Stomach (tissue), 9 donors: Measurements from ENCODE around the gene PTPN7. TPM values are rescaled to one million over a fixed set of nuclear protein-coding genes. Genes with fewer than 3 reads are reported as not detected.
"Not testable (repeated sequence)": the region's sequence is repeated elsewhere in the genome, so short reads cannot be mapped to it uniquely, and the experiment has no call there.

Experiments used
- DNase-seq, 2 donors: peaks; one replicate each; pipeline versions ENCODE4 v3.0.0 to v3.0.0-alpha.2; 2013 to 2019
- H3K27ac ChIP-seq, 5 donors: fragments of 200-600 bp in 4 of 5; sonication (generic) in 4 of 5; one replicate each; pipeline ENCODE4 v1.5.1; 2013 to 2019; ENCODE audit warnings: mild to moderate bottlenecking in 1 of 5, moderate library complexity in 1 of 5
- H3K27me3 ChIP-seq, 3 donors: fragments of 200-600 bp; sonication (generic); one replicate each; pipeline ENCODE4 v1.5.1; 2017 to 2019; ENCODE audit warnings: mixed run types in 1 of 3
- H3K36me3 ChIP-seq, 4 donors: fragments of 200-600 bp; sonication (generic); 1 replicate in 3 of 4; 2 replicates in 1 of 4; pipeline ENCODE4 v1.5.1; 2016 to 2019
- H3K4me1 ChIP-seq, 4 donors: fragments of 200-600 bp; sonication (generic); one replicate each; pipeline ENCODE4 v1.5.1; 2016 to 2019
- H3K4me3 ChIP-seq, 4 donors: fragments of 200-600 bp; sonication (generic) in 3 of 4; one replicate each; pipeline ENCODE4 v1.5.1; 2016 to 2019; ENCODE audit warnings: mild to moderate bottlenecking in 1 of 4
- H3K9me3 ChIP-seq, 4 donors: fragments of 200-600 bp; sonication (generic); one replicate each; pipeline ENCODE4 v1.5.1; 2016 to 2019
- EP300 ChIP-seq: sonication (generic); formaldehyde crosslinking; IDR thresholded peaks from one replicate; pipeline ENCODE4 v1.6.1; 2017; ENCODE audit warnings: antibody characterized with exemption
- POLR2A ChIP-seq, 4 donors: fragments of 450-650 bp; IDR thresholded peaks; one replicate each; pipeline ENCODE4 v1.6.1; 2016; ENCODE audit warnings: antibody characterized with exemption in 4 of 4, control low read depth in 2 of 4, mild to moderate bottlenecking in 1 of 4, moderate library complexity in 1 of 4
- POLR2AphosphoS5 ChIP-seq, 3 donors: sonication (generic); formaldehyde crosslinking; IDR thresholded peaks; one replicate each; pipeline ENCODE4 v1.6.1; 2016; ENCODE audit warnings: antibody characterized with exemption in 3 of 3
- WGBS, 5 donors: extraction: QIAGEN DNeasy Blood & Tissue Kit in 3 of 5; methylation state at CpG; one replicate each; pipeline versions ENCODE4 v1.1.5 to v1.1.7; 2013 to 2018; 5-methylcytosine and 5-hydroxymethylcytosine counted together
- intact Hi-C: fragments of 100-400 bp; cut with DNase I; formaldehyde crosslinking; loops from one replicate; pipeline ENCODE4 v1.15.1; 2023; ENCODE audit warnings: low total_unique reads
- polyA plus RNA-seq, 3 donors: library from polyadenylated mRNA; stranded (reverse); fragments of 200-250 nt; gene quantifications; one replicate each; pipeline ENCODE4 v1.2.3, GENCODE V29; 2013
- total RNA-seq, 5 donors: library from RNA; depleted of rRNA; stranded (reverse); fragments of >200 nt; gene quantifications; one replicate each; pipeline versions ENCODE4 v1.1.0 to v1.2.3, GENCODE V29; 2014 to 2016
- TF ChIP-seq, protein P1 (sequence below), 7 experiments: fragments of 450-650 bp in 4 of 7; fragments of 200-600 bp in 3 of 7; sonication (generic) in 3 of 7; IDR thresholded peaks; one replicate each; pipeline ENCODE4 v1.5.1; 2016 to 2019; ENCODE audit warnings: antibody characterized with exemption in 7 of 7, control low read depth in 2 of 7, mild to moderate bottlenecking in 1 of 7
- donor health status: healthy with polysubstance abuse.
- donor health status: Bipolar disorder and iron deficiency.
- donor health status: healthy.

PTPN7 gene
- total and polyA plus RNA-seq, 8 donors: 1.8 to 16.3 (median 4.0) TPM; not detected in 1

DNA sequence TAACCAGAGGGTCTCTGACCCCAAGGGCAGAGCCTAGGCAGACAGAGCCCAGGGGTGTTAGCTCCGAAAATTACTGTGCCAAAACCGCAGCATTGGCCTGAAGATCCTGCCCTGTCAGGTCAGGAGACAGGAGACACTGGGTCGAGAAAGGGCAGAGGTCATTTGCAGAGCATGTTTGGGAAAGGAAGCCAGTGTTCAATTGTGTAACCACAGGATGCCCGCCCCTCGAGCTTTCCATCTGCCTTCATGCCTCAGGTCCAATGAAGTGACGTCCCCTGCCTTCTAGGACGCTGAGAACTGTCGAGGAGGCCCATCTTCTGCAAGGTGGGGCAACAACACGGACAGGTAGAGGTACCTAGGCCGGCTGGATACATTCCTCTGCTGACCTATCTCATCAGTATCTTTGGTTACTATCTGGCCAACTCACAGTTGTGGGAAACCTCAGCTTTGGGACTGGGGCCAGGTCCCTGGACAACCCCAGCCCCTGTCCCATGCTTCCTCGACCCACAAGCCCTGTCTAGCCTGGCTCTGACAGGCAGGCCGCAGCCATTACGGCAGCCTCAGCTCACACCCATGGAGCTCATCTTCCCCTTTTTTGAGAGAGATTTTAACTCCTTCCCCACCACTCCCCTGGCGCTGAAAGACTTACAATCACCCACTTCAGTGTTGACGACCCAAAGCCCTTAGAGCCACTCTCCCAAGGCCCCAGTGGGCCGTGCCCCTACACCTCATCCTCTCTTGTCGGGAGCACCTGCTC lies 17.2 kb downstream of the PTPN7 start:
- 4 to 11% (median 7%) methylated on average over 17 of the region's 17 CpGs for WGBS, 5 donors
- peak in 1 of 2 donors; percentile 61 for DNase-seq
- intact Hi-C loops: no loop called here

DNA sequence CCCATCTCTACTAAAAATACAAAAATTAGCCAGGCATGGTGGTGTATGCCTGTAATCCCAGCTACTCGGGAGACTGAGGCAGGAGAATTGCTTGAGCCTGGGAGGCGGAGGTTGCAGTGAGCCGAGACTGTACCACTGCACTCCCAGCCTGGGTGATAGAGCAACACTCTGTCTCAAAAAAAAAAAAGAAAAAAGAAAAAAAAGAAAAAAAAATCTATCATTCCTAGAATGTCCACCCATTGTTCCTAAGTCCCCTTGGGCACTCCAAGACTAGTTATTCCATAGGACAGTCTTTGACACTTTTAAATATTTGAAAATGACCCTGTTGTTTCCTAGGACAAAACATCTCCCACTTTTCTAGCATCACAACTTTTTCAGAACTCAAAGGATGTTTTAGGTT lies 18.9 kb downstream of the PTPN7 start:
- H3K36me3 ChIP-seq: peaks cover 10 to 36% (median 24%) of the 10 kb centered on the region in 4 donors
- peaks cover 21 to 43% (median 36%) of the 10 kb centered on the region in 4 donors for H3K4me1 ChIP-seq
- H3K9me3 ChIP-seq, H3K27me3 ChIP-seq, H3K4me3 ChIP-seq, intact Hi-C loops, DNase-seq: not testable (repeated sequence)
- WGBS, 5 donors: 91 to 100% (median 93%) methylated on average over 3 of the region's 3 CpGs
- H3K27ac ChIP-seq: peak overlapping the region in 1 of 5 donors; percentile 10

More for the DNA sequence above, 17.2 kb downstream of the PTPN7 start:
- Histone ChIP-seq H3K4me3 (peak overlapping the region; percentile 81 to 96 (median 94)), H3K36me3 (peaks cover 0 to 19% (median 6%) of the 10 kb centered on the region in 4 donors), H3K27me3 (no peaks in the 10 kb centered on the region), H3K4me1 (peaks cover 21 to 43% (median 36%) of the 10 kb centered on the region in 4 donors), H3K27ac (peak overlapping the region; percentile 91 to 97 (median 93)), H3K9me3 (no peaks in the 10 kb centered on the region)
- no peak for TF ChIP-seq POLR2AphosphoS5 (IDR thresholded peaks at IDR 0.05)

DNA sequence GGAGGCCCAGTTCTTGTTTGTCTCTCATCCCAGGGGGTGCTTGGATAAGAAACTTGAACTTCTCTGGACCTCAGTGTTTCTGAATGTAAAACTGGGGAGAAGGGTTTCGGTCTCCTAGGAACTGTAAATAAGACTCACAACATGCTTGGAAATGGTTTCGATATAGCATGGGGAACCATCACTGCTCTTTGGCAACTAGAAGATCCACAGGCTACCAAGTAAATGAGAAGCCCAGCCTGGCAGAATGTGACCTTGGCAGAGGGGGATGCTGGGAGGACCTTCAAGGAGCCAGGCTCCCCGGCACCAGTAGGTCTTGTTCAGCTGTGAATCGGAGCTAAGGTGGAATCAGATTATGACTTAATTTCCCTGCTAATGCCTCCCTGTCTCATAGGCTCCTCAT lies 19.6 kb downstream of the PTPN7 start:
- intact Hi-C loops: no loop called here
- TF ChIP-seq, protein P1, sequence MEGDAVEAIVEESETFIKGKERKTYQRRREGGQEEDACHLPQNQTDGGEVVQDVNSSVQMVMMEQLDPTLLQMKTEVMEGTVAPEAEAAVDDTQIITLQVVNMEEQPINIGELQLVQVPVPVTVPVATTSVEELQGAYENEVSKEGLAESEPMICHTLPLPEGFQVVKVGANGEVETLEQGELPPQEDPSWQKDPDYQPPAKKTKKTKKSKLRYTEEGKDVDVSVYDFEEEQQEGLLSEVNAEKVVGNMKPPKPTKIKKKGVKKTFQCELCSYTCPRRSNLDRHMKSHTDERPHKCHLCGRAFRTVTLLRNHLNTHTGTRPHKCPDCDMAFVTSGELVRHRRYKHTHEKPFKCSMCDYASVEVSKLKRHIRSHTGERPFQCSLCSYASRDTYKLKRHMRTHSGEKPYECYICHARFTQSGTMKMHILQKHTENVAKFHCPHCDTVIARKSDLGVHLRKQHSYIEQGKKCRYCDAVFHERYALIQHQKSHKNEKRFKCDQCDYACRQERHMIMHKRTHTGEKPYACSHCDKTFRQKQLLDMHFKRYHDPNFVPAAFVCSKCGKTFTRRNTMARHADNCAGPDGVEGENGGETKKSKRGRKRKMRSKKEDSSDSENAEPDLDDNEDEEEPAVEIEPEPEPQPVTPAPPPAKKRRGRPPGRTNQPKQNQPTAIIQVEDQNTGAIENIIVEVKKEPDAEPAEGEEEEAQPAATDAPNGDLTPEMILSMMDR (IDR thresholded peaks at IDR 0.05): no peak
- TF ChIP-seq EP300 (no peak), POLR2AphosphoS5 (IDR thresholded peaks at IDR 0.05) (no peak), POLR2A (IDR thresholded peaks at IDR 0.05) (no peak)
- Histone ChIP-seq H3K4me1 (peaks cover 21 to 44% (median 37%) of the 10 kb centered on the region in 4 donors), H3K27ac (peak overlapping the region in 3 of 5 donors; percentile 1 to 10 (median 7)), H3K9me3 (no peaks in the 10 kb centered on the region), H3K27me3 (no peaks in the 10 kb centered on the region), H3K36me3 (peaks cover 10 to 42% (median 30%) of the 10 kb centered on the region in 4 donors), H3K4me3 (no peak overlapping the region)
- 70 to 93% (median 78%) methylated on average over 4 of the region's 4 CpGs for WGBS, 5 donors
- no peak for DNase-seq

DNA sequence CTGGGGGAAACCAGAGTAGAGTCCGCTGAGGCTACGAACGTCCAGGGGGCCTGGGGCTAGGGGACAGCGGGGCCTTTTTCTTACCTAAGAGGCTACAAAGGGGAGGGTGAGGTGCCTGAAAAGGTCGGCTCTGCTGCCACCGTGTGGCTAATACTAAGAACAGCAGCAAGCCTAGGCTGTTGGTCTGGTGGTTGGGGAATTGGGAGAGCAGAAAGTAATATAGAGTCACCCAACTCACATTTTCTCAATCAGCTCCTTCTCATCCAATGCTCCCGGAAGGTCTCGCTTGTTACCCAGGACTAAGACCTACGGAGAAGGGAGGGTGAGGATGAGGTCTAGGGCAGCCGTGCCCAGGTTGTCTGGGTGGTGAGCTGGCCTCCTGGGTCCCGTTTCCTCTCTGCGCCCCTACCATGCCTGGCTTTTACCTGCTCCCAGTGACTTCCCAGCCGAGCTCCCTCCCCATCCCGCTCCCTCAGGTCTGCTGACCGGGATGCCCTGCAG lies 25.1 kb downstream of the PTPN7 start:
- Histone ChIP-seq H3K9me3 (no peaks in the 10 kb centered on the region), H3K4me1 (peaks cover 19 to 55% (median 37%) of the 10 kb centered on the region in 4 donors), H3K36me3 (peaks cover 29 to 75% (median 64%) of the 10 kb centered on the region in 4 donors), H3K27ac (peak overlapping the region in 4 of 5 donors; percentile 5 to 83 (median 44)), H3K27me3 (no peaks in the 10 kb centered on the region), H3K4me3 (no peak overlapping the region)
- DNase-seq: peak; percentile 65 to 85
- TF ChIP-seq POLR2AphosphoS5 (IDR thresholded peaks at IDR 0.05) (peak in 1 of 3 donors; percentile 36), EP300 (no peak), POLR2A (IDR thresholded peaks at IDR 0.05) (no peak)
- TF ChIP-seq, protein P1 (IDR thresholded peaks at IDR 0.05): peak in 5 of 7 experiments; percentile 80 to 97 (median 92)
- intact Hi-C loops: no loop called here
- WGBS, 5 donors: 22 to 36% (median 30%) methylated on average over 12 to 15 of the region's 15 CpGs

DNA sequence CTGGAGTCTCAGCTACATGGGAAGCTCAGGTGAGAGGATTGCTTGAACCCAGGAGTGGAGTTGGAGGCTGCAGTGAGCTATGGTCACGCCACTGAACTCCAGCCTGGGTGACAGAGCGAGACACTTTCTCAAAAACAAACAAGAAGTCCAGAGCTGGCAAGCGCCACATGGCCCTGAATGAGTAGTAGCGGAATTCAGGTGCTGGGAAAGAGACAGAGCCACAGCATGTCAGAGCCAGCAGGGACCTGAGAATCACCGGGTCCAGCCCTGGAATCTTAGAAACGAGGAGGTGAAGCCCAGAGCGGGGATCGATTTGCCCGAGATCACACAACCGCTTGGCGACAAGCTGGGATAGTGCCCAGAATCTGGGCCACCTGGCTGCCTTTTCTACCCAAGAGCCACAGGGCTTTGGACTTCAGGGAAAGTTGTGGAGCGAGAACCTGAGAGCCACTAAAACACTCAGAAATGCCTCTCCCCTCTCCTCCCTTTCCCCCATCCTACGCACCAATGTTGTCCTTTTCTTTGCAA lies 25.7 kb downstream of the PTPN7 start:
- H3K36me3 ChIP-seq: peaks cover 29 to 69% (median 64%) of the 10 kb centered on the region in 4 donors
- 57 to 86% (median 64%) methylated on average over 13 of the region's 13 CpGs for whole genome bisulfite sequencing, 5 donors
- no peaks in the 10 kb centered on the region for H3K9me3 ChIP-seq
- no peak overlapping the region for H3K4me3 ChIP-seq
- intact Hi-C loops: loop anchor here (5.0 kb wide), 1 partner anchor 122 kb away; the partner anchor contains the start of gene ELF3
- no peaks in the 10 kb centered on the region for H3K27me3 ChIP-seq
- H3K27ac ChIP-seq: peak overlapping the region in 4 of 5 donors; percentile 5 to 83 (median 44)
- no peak for TF ChIP-seq POLR2AphosphoS5 (IDR thresholded peaks at IDR 0.05)
- TF ChIP-seq EP300: no peak
- TF ChIP-seq POLR2A (IDR thresholded peaks at IDR 0.05): no peak
- TF ChIP-seq, protein P1 (IDR thresholded peaks at IDR 0.05): no peak
- DNase-seq: no peak
- H3K4me1 ChIP-seq: peaks cover 19 to 55% (median 33%) of the 10 kb centered on the region in 4 donors
